Duodenal mucosa (tissue), 2 donors: Measurements from ENCODE around the gene COG2.

ENCODE experiments used
- H3K27ac ChIP-seq: one replicate; pipeline ENCODE4 v1.7.0; 2013; ENCODE audit warnings: low read depth, low read length
- H3K27me3 ChIP-seq, 2 donors: one replicate each; pipeline ENCODE4 v1.7.0; 2013; ENCODE audit warnings: low read length in 2 of 2, control low read depth in 1 of 2; ENCODE audit not compliant: insufficient read depth in 2 of 2, control insufficient read depth in 1 of 2
- H3K36me3 ChIP-seq, 2 donors: one replicate each; pipeline ENCODE4 v1.7.0; 2013; ENCODE audit warnings: low read length in 2 of 2, control low read depth in 1 of 2; ENCODE audit not compliant: insufficient read depth in 2 of 2, control insufficient read depth in 1 of 2
- H3K4me1 ChIP-seq, 2 donors: one replicate each; pipeline ENCODE4 v1.7.0; 2013; ENCODE audit warnings: low read length in 2 of 2, control low read depth in 1 of 2; ENCODE audit not compliant: insufficient read depth in 2 of 2, control insufficient read depth in 1 of 2
- H3K4me3 ChIP-seq, 2 donors: one replicate each; pipeline ENCODE4 v1.7.0; 2013; ENCODE audit warnings: low read length in 2 of 2, low read depth in 1 of 2
- H3K9ac ChIP-seq, 2 donors: one replicate each; pipeline ENCODE4 v1.7.0; 2013; ENCODE audit warnings: low read length in 2 of 2, low read depth in 1 of 2
- H3K9me3 ChIP-seq, 2 donors: one replicate each; pipeline ENCODE4 v1.7.0; 2013; ENCODE audit warnings: low read length in 2 of 2, control low read depth in 1 of 2; ENCODE audit not compliant: control insufficient read depth in 1 of 2

Gene COG2

GRCh38 chr1:230626232-230626631 lies 16.0 kb upstream of the COG2 start:
- no peaks in the 10 kb centered on the region for H3K36me3 ChIP-seq
- no peak overlapping the region for H3K9ac ChIP-seq

GRCh38 chr1:230627767-230628166 lies 14.5 kb upstream of the COG2 start:
- H3K4me3 ChIP-seq = no peak overlapping the region
- H3K9me3 ChIP-seq = no peaks in the 10 kb centered on the region
- no peaks in the 10 kb centered on the region for H3K4me1 ChIP-seq
- no peaks in the 10 kb centered on the region for H3K36me3 ChIP-seq
- H3K9ac ChIP-seq = no peak overlapping the region
- no peak overlapping the region for H3K27ac ChIP-seq
- H3K27me3 ChIP-seq = peaks cover 0 to 3% of the 10 kb centered on the region in 2 donors

More at GRCh38 chr1:230626232-230626631, 16.0 kb upstream of the COG2 start:
- Histone ChIP-seq H3K9me3 (no peaks in the 10 kb centered on the region), H3K27ac (no peak overlapping the region), H3K4me3 (no peak overlapping the region), H3K4me1 (no peaks in the 10 kb centered on the region), H3K27me3 (no peaks in the 10 kb centered on the region)

- no peak overlapping the region for H3K4me3 ChIP-seq
- H3K27me3 ChIP-seq = peaks cover 0 to 3% of the 10 kb centered on the region in 2 donors
- no peaks in the 10 kb centered on the region for H3K36me3 ChIP-seq
- H3K9me3 ChIP-seq = no peaks in the 10 kb centered on the region
- no peak overlapping the region for H3K27ac ChIP-seq
- H3K4me1 ChIP-seq = no peaks in the 10 kb centered on the region
- H3K9ac ChIP-seq = no peak overlapping the region
Measured at GRCh38 chr1:230629511-230629910, 12.8 kb upstream of the COG2 start.

GRCh38 chr1:230631477-230631876 lies 10.8 kb upstream of the COG2 start:
- peaks cover 0 to 3% of the 10 kb centered on the region in 2 donors for H3K27me3 ChIP-seq
- H3K36me3 ChIP-seq = no peaks in the 10 kb centered on the region
- no peak overlapping the region for H3K4me3 ChIP-seq
- no peak overlapping the region for H3K27ac ChIP-seq
- no peaks in the 10 kb centered on the region for H3K4me1 ChIP-seq
- no peak overlapping the region for H3K9ac ChIP-seq
- no peaks in the 10 kb centered on the region for H3K9me3 ChIP-seq

GRCh38 chr1:230632273-230632873 lies 9.9 kb upstream of the COG2 start:
- no peak overlapping the region for H3K9ac ChIP-seq
- no peaks in the 10 kb centered on the region for H3K4me1 ChIP-seq
- H3K4me3 ChIP-seq = no peak overlapping the region

GRCh38 chr1:230633469-230633868 lies 8.8 kb upstream of the COG2 start:
- H3K9ac ChIP-seq = no peak overlapping the region
- no peaks in the 10 kb centered on the region for H3K9me3 ChIP-seq
- H3K27ac ChIP-seq = no peak overlapping the region
- no peak overlapping the region for H3K4me3 ChIP-seq
- no peaks in the 10 kb centered on the region for H3K36me3 ChIP-seq
- peaks cover 3 to 12% of the 10 kb centered on the region in 2 donors for H3K27me3 ChIP-seq
- H3K4me1 ChIP-seq = no peaks in the 10 kb centered on the region

More at GRCh38 chr1:230632273-230632873, 9.9 kb upstream of the COG2 start:
- Histone ChIP-seq H3K27ac (no peak overlapping the region), H3K36me3 (no peaks in the 10 kb centered on the region), H3K27me3 (peaks cover 3 to 7% of the 10 kb centered on the region in 2 donors), H3K9me3 (no peaks in the 10 kb centered on the region)

- H3K9me3 ChIP-seq = no peaks in the 10 kb centered on the region
- H3K4me3 ChIP-seq = no peak overlapping the region
- H3K27me3 ChIP-seq = peaks cover 3 to 15% of the 10 kb centered on the region in 2 donors
- H3K9ac ChIP-seq = no peak overlapping the region
- no peaks in the 10 kb centered on the region for H3K4me1 ChIP-seq
- no peaks in the 10 kb centered on the region for H3K36me3 ChIP-seq
- H3K27ac ChIP-seq = no peak overlapping the region
Measured at GRCh38 chr1:230634384-230634783, 7.9 kb upstream of the COG2 start.

GRCh38 chr1:230636575-230637148 lies 5.6 kb upstream of the COG2 start:
- no peak overlapping the region for H3K4me3 ChIP-seq
- H3K36me3 ChIP-seq = no peaks in the 10 kb centered on the region
- H3K9me3 ChIP-seq = no peaks in the 10 kb centered on the region
- peaks cover 3 to 15% of the 10 kb centered on the region in 2 donors for H3K27me3 ChIP-seq
- H3K4me1 ChIP-seq = no peaks in the 10 kb centered on the region
- H3K27ac ChIP-seq = no peak overlapping the region
- H3K9ac ChIP-seq = no peak overlapping the region

- Histone ChIP-seq H3K27ac (no peak overlapping the region), H3K36me3 (no peaks in the 10 kb centered on the region)
Measured at GRCh38 chr1:230639714-230640209, 2.5 kb upstream of the COG2 start.

GRCh38 chr1:230641346-230641745 lies 935 bp upstream of the COG2 start:
- Histone ChIP-seq H3K4me1 (peaks cover 12 to 27% of the 10 kb centered on the region in 2 donors), H3K9ac (no peak overlapping the region), H3K9me3 (no peaks in the 10 kb centered on the region), H3K4me3 (no peak overlapping the region), H3K27ac (no peak overlapping the region), H3K27me3 (peaks cover 0 to 15% of the 10 kb centered on the region in 2 donors), H3K36me3 (no peaks in the 10 kb centered on the region)

More at GRCh38 chr1:230639714-230640209, 2.5 kb upstream of the COG2 start:
- Histone ChIP-seq H3K9me3 (no peaks in the 10 kb centered on the region), H3K27me3 (peaks cover 0 to 15% of the 10 kb centered on the region in 2 donors), H3K4me1 (peaks cover 12 to 21% of the 10 kb centered on the region in 2 donors), H3K4me3 (no peak overlapping the region), H3K9ac (no peak overlapping the region)
